OCI-LY3 (cell line): Measurements from ENCODE around the gene HIVEP3.

Experiments used
- EZH2phosphoT487 ChIP-seq: fragments of 200-600 bp; shearing (Covaris generic); IDR thresholded peaks from 2 replicates; pipeline ENCODE4 v1.6.1; 2018; ENCODE audit warnings: antibody characterized with exemption, mixed run types, low read depth
- TF ChIP-seq, protein P1 (sequence below): fragments of 200-600, 300-600 bp; sonication (generic); IDR thresholded peaks from 2 replicates; pipeline ENCODE4 v1.5.1; 2014; ENCODE audit warnings: antibody characterized with exemption, low read length, low read depth

DNA sequence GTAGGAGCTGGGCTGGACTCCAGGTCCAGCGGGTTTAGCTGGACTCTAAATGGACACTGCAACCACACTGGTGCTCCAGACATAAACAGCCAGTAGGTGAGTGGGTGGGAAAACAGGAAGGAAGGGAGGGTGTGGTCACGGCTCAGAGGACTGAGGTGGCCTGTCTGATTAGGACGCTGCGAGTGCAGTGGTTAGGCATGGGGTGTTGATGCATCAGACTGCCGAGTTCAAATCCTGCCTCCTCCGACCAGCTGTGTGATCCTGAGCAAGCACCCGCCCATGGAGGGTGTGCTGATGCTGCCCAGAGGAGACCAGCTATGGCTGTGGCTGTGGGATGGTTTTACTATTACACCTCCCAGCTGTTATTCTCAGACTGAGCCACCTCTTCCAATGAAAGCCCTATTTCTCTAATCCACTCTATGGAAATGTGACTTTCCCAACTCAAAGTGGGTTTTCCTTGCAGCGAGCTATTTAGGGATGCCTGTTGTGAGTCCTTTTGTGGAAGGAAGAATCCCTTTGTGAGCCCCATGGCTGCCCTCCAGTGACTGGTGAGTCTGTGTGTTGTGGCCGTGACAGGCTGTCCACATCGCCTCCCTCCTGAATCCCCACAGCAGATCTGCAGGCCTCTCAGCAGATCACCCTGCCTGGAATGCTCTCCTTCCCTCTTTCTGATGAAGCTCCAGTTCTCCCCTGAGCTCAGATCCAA lies 377.7 kb downstream of the HIVEP3 start:
- TF ChIP-seq, protein P1, sequence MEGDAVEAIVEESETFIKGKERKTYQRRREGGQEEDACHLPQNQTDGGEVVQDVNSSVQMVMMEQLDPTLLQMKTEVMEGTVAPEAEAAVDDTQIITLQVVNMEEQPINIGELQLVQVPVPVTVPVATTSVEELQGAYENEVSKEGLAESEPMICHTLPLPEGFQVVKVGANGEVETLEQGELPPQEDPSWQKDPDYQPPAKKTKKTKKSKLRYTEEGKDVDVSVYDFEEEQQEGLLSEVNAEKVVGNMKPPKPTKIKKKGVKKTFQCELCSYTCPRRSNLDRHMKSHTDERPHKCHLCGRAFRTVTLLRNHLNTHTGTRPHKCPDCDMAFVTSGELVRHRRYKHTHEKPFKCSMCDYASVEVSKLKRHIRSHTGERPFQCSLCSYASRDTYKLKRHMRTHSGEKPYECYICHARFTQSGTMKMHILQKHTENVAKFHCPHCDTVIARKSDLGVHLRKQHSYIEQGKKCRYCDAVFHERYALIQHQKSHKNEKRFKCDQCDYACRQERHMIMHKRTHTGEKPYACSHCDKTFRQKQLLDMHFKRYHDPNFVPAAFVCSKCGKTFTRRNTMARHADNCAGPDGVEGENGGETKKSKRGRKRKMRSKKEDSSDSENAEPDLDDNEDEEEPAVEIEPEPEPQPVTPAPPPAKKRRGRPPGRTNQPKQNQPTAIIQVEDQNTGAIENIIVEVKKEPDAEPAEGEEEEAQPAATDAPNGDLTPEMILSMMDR: no peak
- TF ChIP-seq EZH2phosphoT487: no peak
